Activated CD8-positive, alpha-beta memory T cell treated with anti-CD3 and anti-CD28 coated beads, Interleukin-2, amount 10 ng/mL, durations not matched to agents 7 days and 5 days (primary cell): ENCODE results near the gene LTB4R. TPM values are rescaled to one million over a fixed set of nuclear protein-coding genes. Genes with fewer than 3 reads are reported as not detected.

ENCODE experiments used
- ATAC-seq: fragments of 150-1000 bp; cut with Tn5 transposase; one replicate; pipeline ENCODE4 v1.10.0; 2021; ENCODE audit warnings: moderate library complexity
- CTCF ChIA-PET: fragments of 350-600 bp; sonication (Branson Sonifier 250); formaldehyde crosslinking; loops from one replicate; lab custom pipeline; 2021; ENCODE audit warnings: antibody characterized with exemption; lab: Charles Lee
- DNase-seq: peaks from one replicate; pipeline ENCODE4 v3.0.0-alpha.2; 2020
- H3K27ac Mint-ChIP-seq: one replicate; pipeline ENCODE4 v1.8.0; 2021; ENCODE audit warnings: mild to moderate bottlenecking, mixed read lengths
- H3K27me3 Mint-ChIP-seq: one replicate; pipeline ENCODE4 v1.8.0; 2021; ENCODE audit warnings: mixed read lengths
- H3K36me3 Mint-ChIP-seq: one replicate; pipeline ENCODE4 v1.8.0; 2021; ENCODE audit warnings: mild to moderate bottlenecking, mixed read lengths
- H3K4me1 Mint-ChIP-seq: one replicate; pipeline ENCODE4 v1.8.0; 2021; ENCODE audit warnings: mixed read lengths
- H3K4me3 Mint-ChIP-seq: one replicate; pipeline ENCODE4 v1.8.0; 2021; ENCODE audit warnings: mild to moderate bottlenecking, moderate library complexity, mixed read lengths
- H3K9me3 Mint-ChIP-seq: one replicate; pipeline ENCODE4 v1.8.0; 2022; ENCODE audit warnings: low read depth, mixed read lengths
- total RNA-seq, 2 experiments: library from RNA; stranded (reverse); gene quantifications; one replicate each; pipeline ENCODE4 v1.2.3, GENCODE V29; 2021

Gene LTB4R
- total RNA-seq, 2 experiments from 2014 or later: 15.6 to 32.5 TPM

- CTCF ChIA-PET: interaction anchor here (0.6 to 16.6 kb wide), 25 partner anchors 8 to 397 kb away, joined by 3 to 275 read pairs (median 6); partner anchors contain the start of genes CHMP4A, CIDEB, DCAF11 and DHRS1
- H3K36me3 Mint-ChIP-seq: peaks cover 10% of the 10 kb centered on the region
- no peaks in the 10 kb centered on the region for H3K9me3 Mint-ChIP-seq
- H3K4me1 Mint-ChIP-seq: peaks cover 41% of the 10 kb centered on the region
- no peaks in the 10 kb centered on the region for H3K27me3 Mint-ChIP-seq
- DNase-seq: no peak
- H3K4me3 Mint-ChIP-seq: peak overlapping the region; percentile 84
- H3K27ac Mint-ChIP-seq: peak overlapping the region; percentile 93
- no peak for ATAC-seq
These were observed 40.7 kb upstream of the LTB4R start for GRCh38 chr14:24270537-24271133.

GRCh38 chr14:24271134-24271833, 40.0 kb upstream of the LTB4R start, which contains the start of gene RABGGTA:
RABGGTA (minus strand) TSS chr14:24271597; CDS start chr14:24271115, 482 bp downstream.
- H3K27me3 Mint-ChIP-seq: no peaks in the 10 kb centered on the region
- peak within 1 kb of the TSS; percentile 84 for H3K4me3 Mint-ChIP-seq
- CTCF ChIA-PET: interaction anchor here (0.6 to 16.6 kb wide), 25 partner anchors 9 to 396 kb away, joined by 3 to 275 read pairs (median 6); partner anchors contain the start of genes CHMP4A, CIDEB, DCAF11 and DHRS1
- H3K36me3 Mint-ChIP-seq: peaks cover 10% of the 10 kb centered on the region
- peak; percentile 92 for ATAC-seq
- peak; percentile 92 for DNase-seq
- H3K9me3 Mint-ChIP-seq: no peaks in the 10 kb centered on the region
- H3K27ac Mint-ChIP-seq: peak within 1 kb of the TSS; percentile 93
- peaks cover 41% of the 10 kb centered on the region for H3K4me1 Mint-ChIP-seq

GRCh38 chr14:24271834-24272263, 39.5 kb upstream of the LTB4R start:
- Mint-ChIP-seq H3K9me3 (no peaks in the 10 kb centered on the region), H3K4me3 (peak overlapping the region; percentile 84), H3K27me3 (no peaks in the 10 kb centered on the region), H3K27ac (peak overlapping the region; percentile 83), H3K36me3 (peaks cover 5% of the 10 kb centered on the region), H3K4me1 (peaks cover 41% of the 10 kb centered on the region)
- ATAC-seq (no peak), DNase-seq (no peak)
- CTCF ChIA-PET: interaction anchor here (1.3 to 16.6 kb wide), 17 partner anchors 8 to 396 kb away, joined by 3 to 275 read pairs (median 10); partner anchors contain the start of genes CHMP4A, CIDEB, DHRS1 and IRF9

GRCh38 chr14:24272467-24272866, 38.8 kb upstream of the LTB4R start:
- CTCF ChIA-PET: interaction anchor here (1.3 to 16.6 kb wide), 15 partner anchors 9 to 159 kb away, joined by 3 to 275 read pairs (median 10); partner anchors contain the start of genes CIDEB, DHRS1, IRF9 and LTB4R
- H3K4me1 Mint-ChIP-seq: peaks cover 44% of the 10 kb centered on the region
- H3K36me3 Mint-ChIP-seq: no peaks in the 10 kb centered on the region
- H3K27me3 Mint-ChIP-seq: no peaks in the 10 kb centered on the region
- H3K4me3 Mint-ChIP-seq: peak overlapping the region; percentile 84
- H3K27ac Mint-ChIP-seq: peak overlapping the region; percentile 83
- ATAC-seq (no peak), DNase-seq (no peak)
- H3K9me3 Mint-ChIP-seq: no peaks in the 10 kb centered on the region

GRCh38 chr14:24273422-24273998, 37.8 kb upstream of the LTB4R start:
- H3K9me3 Mint-ChIP-seq: no peaks in the 10 kb centered on the region
- ATAC-seq (no peak), DNase-seq (no peak)
- H3K4me1 Mint-ChIP-seq: peaks cover 49% of the 10 kb centered on the region
- peak overlapping the region; percentile 65 for H3K27ac Mint-ChIP-seq
- CTCF ChIA-PET: interaction anchor here (1.1 to 16.6 kb wide), 8 partner anchors 17 to 158 kb away, joined by 3 to 275 read pairs (median 14); partner anchors contain the start of genes CIDEB, DHRS1, LTB4R and LTB4R2
- H3K36me3 Mint-ChIP-seq: no peaks in the 10 kb centered on the region
- H3K4me3 Mint-ChIP-seq: no peak overlapping the region
- H3K27me3 Mint-ChIP-seq: no peaks in the 10 kb centered on the region

- H3K9me3 Mint-ChIP-seq: no peaks in the 10 kb centered on the region
- ATAC-seq (peak; percentile 32), DNase-seq (peak; percentile 65)
- no peaks in the 10 kb centered on the region for H3K27me3 Mint-ChIP-seq
- H3K36me3 Mint-ChIP-seq: no peaks in the 10 kb centered on the region
- H3K4me3 Mint-ChIP-seq: no peak overlapping the region
- CTCF ChIA-PET: interaction anchor here (0.7 to 16.6 kb wide), 10 partner anchors 16 to 157 kb away, joined by 3 to 275 read pairs (median 9); partner anchors contain the start of genes CIDEB, DHRS1, LTB4R and LTB4R2
- H3K4me1 Mint-ChIP-seq: peaks cover 55% of the 10 kb centered on the region
- H3K27ac Mint-ChIP-seq: peak overlapping the region; percentile 65
These were observed 37.2 kb upstream of the LTB4R start for GRCh38 chr14:24274101-24274543.

GRCh38 chr14:24277071-24277470, 34.2 kb upstream of the LTB4R start:
- Mint-ChIP-seq H3K27me3 (no peaks in the 10 kb centered on the region), H3K27ac (no peak overlapping the region), H3K36me3 (no peaks in the 10 kb centered on the region), H3K9me3 (no peaks in the 10 kb centered on the region), H3K4me3 (no peak overlapping the region), H3K4me1 (peaks cover 47% of the 10 kb centered on the region)
- CTCF ChIA-PET: interaction anchor here (1.1 to 16.6 kb wide), 5 partner anchors 12 to 31 kb away, joined by 3 to 275 read pairs (median 35); partner anchors contain the start of genes CIDEB, DHRS1, NOP9 and TINF2
- ATAC-seq (no peak), DNase-seq (no peak)

- CTCF ChIA-PET: interaction anchor here (0.6 to 16.6 kb wide), 6 partner anchors 13 to 949 kb away, joined by 3 to 275 read pairs (median 28); partner anchors contain the start of genes CIDEB, DHRS1, NOP9 and TINF2
- Mint-ChIP-seq H3K4me3 (no peak overlapping the region), H3K27ac (no peak overlapping the region), H3K36me3 (no peaks in the 10 kb centered on the region), H3K4me1 (peaks cover 40% of the 10 kb centered on the region), H3K27me3 (no peaks in the 10 kb centered on the region), H3K9me3 (no peaks in the 10 kb centered on the region)
- DNase-seq (no peak), ATAC-seq (no peak)
These were observed 33.5 kb upstream of the LTB4R start for GRCh38 chr14:24277606-24278321.

GRCh38 chr14:24278424-24278823, 32.9 kb upstream of the LTB4R start:
- CTCF ChIA-PET: interaction anchor here (0.9 to 16.6 kb wide), 6 partner anchors 13 to 158 kb away, joined by 3 to 275 read pairs (median 28); partner anchors contain the start of genes CIDEB, DHRS1, NOP9 and TINF2
- H3K9me3 Mint-ChIP-seq: no peaks in the 10 kb centered on the region
- H3K36me3 Mint-ChIP-seq: no peaks in the 10 kb centered on the region
- no peak overlapping the region for H3K27ac Mint-ChIP-seq
- H3K4me1 Mint-ChIP-seq: peaks cover 35% of the 10 kb centered on the region
- ATAC-seq (no peak), DNase-seq (no peak)
- H3K27me3 Mint-ChIP-seq: no peaks in the 10 kb centered on the region
- no peak overlapping the region for H3K4me3 Mint-ChIP-seq

GRCh38 chr14:24279301-24280186, 31.8 kb upstream of the LTB4R start:
- CTCF ChIA-PET: interaction anchor here (0.9 to 16.6 kb wide), 12 partner anchors 8 to 157 kb away, joined by 3 to 275 read pairs (median 4); partner anchors contain the start of genes CIDEB, DHRS1, LTB4R and NOP9
- no peaks in the 10 kb centered on the region for H3K27me3 Mint-ChIP-seq

GRCh38 chr14:24280797-24281460, 30.4 kb upstream of the LTB4R start:
- Mint-ChIP-seq H3K36me3 (no peaks in the 10 kb centered on the region), H3K4me3 (no peak overlapping the region), H3K27me3 (peaks cover 4% of the 10 kb centered on the region), H3K27ac (no peak overlapping the region), H3K4me1 (peaks cover 23% of the 10 kb centered on the region), H3K9me3 (no peaks in the 10 kb centered on the region)
- CTCF ChIA-PET: interaction anchor here (1.0 to 16.6 kb wide), 9 partner anchors 9 to 151 kb away, joined by 3 to 275 read pairs (median 8); partner anchors contain the start of genes DHRS1, LTB4R, NOP9 and RABGGTA
- DNase-seq (no peak), ATAC-seq (no peak)

More at GRCh38 chr14:24279301-24280186, 31.8 kb upstream of the LTB4R start:
- Mint-ChIP-seq H3K36me3 (no peaks in the 10 kb centered on the region), H3K27ac (no peak overlapping the region), H3K9me3 (no peaks in the 10 kb centered on the region), H3K4me1 (peaks cover 25% of the 10 kb centered on the region), H3K4me3 (no peak overlapping the region)
- peak; percentile 67 for ATAC-seq
- DNase-seq: peak; percentile 53
